Measurements from ENCODE around the gene MND1. TPM values are rescaled to one million over a fixed set of nuclear protein-coding genes. Genes with fewer than 3 reads are reported as not detected.
A peak's percentile ranks its signal among the peaks of the same experiment; 100 is the strongest.

The MND1 gene
- total RNA-seq, 2 experiments from 2014 or later: 59.4 to 101 TPM

GRCh38 chr4:153408932-153409331 lies 64.4 kb downstream of the MND1 start:
- no peak overlapping the region for H3K27ac ChIP-seq (ENCODE audit: low read depth, low read length, poor library complexity, severe bottlenecking)
- H3K36me3 ChIP-seq (ENCODE audit: insufficient read depth, low read length): peaks cover 91% of the 10 kb centered on the region
- CTCF ChIA-PET (ENCODE audit: unreplicated experiment): no interaction called here
- H3K79me2 ChIP-seq (ENCODE audit: insufficient read depth, low read depth, low read length): no peaks in the 10 kb centered on the region
- intact Hi-C loops (cut with micrococcal nuclease; ENCODE audit: unreplicated experiment): no loop called here
- H3K4me1 ChIP-seq (ENCODE audit: insufficient read depth, low read length, poor library complexity, severe bottlenecking): peaks cover 9% of the 10 kb centered on the region
- POLR2A ChIA-PET: interaction anchor here (0.5 to 1.4 kb wide), 11 partner anchors 8 to 333 kb away, joined by 3 to 4 read pairs (median 3); no protein-coding TSS in a partner anchor
- no peak for DNase-seq (ENCODE audit: low spot score)
- no peak overlapping the region for H3K4me2 ChIP-seq (ENCODE audit: low read length)
- no TSS peak for BruUV-seq (replicated peaks)
- no peaks in the 10 kb centered on the region for H4K20me1 ChIP-seq (ENCODE audit: insufficient read depth, low read length)
- H3K9me2 ChIP-seq (ENCODE audit: insufficient read depth, low read length): no peaks in the 10 kb centered on the region
- TF ChIP-seq EZH2phosphoT487 (IDR thresholded peaks at IDR 0.05; ENCODE audit: borderline replicate concordance, low read depth, low read length) (no peak), CTCF (conservative IDR thresholded peaks at IDR 0.05; ENCODE audit: low read length) (no peak)
- H3K9me3 ChIP-seq (ENCODE audit: low read length): no peaks in the 10 kb centered on the region
- no peak overlapping the region for H2AFZ ChIP-seq (ENCODE audit: low read length)
- H3K4me3 ChIP-seq (ENCODE audit: low read depth, low read length, poor library complexity, severe bottlenecking): no peak overlapping the region

- no peaks in the 10 kb centered on the region for H3K79me2 ChIP-seq (ENCODE audit: insufficient read depth, low read depth, low read length)
- CTCF ChIA-PET (ENCODE audit: unreplicated experiment): no interaction called here
- no peak overlapping the region for H3K4me3 ChIP-seq (ENCODE audit: low read depth, low read length, poor library complexity, severe bottlenecking)
- H3K27ac ChIP-seq (ENCODE audit: low read depth, low read length, poor library complexity, severe bottlenecking): no peak overlapping the region
- no TSS peak for BruUV-seq (replicated peaks)
- H4K20me1 ChIP-seq (ENCODE audit: insufficient read depth, low read length): no peaks in the 10 kb centered on the region
- H3K36me3 ChIP-seq (ENCODE audit: insufficient read depth, low read length): peaks cover 93% of the 10 kb centered on the region
- POLR2A ChIA-PET: interaction anchor here (0.5 to 1.4 kb wide), 8 partner anchors 10 to 332 kb away, joined by 3 to 4 read pairs (median 3); no protein-coding TSS in a partner anchor
- intact Hi-C loops (cut with micrococcal nuclease; ENCODE audit: unreplicated experiment): no loop called here
- H3K4me1 ChIP-seq (ENCODE audit: insufficient read depth, low read length, poor library complexity, severe bottlenecking): peaks cover 9% of the 10 kb centered on the region
- H3K4me2 ChIP-seq (ENCODE audit: low read length): no peak overlapping the region
- no peaks in the 10 kb centered on the region for H3K9me3 ChIP-seq (ENCODE audit: low read length)
- H2AFZ ChIP-seq (ENCODE audit: low read length): no peak overlapping the region
- no peaks in the 10 kb centered on the region for H3K9me2 ChIP-seq (ENCODE audit: insufficient read depth, low read length)
- DNase-seq (ENCODE audit: low spot score): no peak
- TF ChIP-seq EZH2phosphoT487 (IDR thresholded peaks at IDR 0.05; ENCODE audit: borderline replicate concordance, low read depth, low read length): no peak
- TF ChIP-seq CTCF (conservative IDR thresholded peaks at IDR 0.05; ENCODE audit: low read length): no peak
These were observed 64.9 kb downstream of the MND1 start for GRCh38 chr4:153409412-153409811.

- Histone ChIP-seq H3K36me3 (ENCODE audit: insufficient read depth, low read length) (peaks cover 92% of the 10 kb centered on the region), H3K4me1 (ENCODE audit: insufficient read depth, low read length, poor library complexity, severe bottlenecking) (peaks cover 9% of the 10 kb centered on the region), H3K4me3 (ENCODE audit: low read depth, low read length, poor library complexity, severe bottlenecking) (no peak overlapping the region), H4K20me1 (ENCODE audit: insufficient read depth, low read length) (no peaks in the 10 kb centered on the region), H3K9me3 (ENCODE audit: low read length) (no peaks in the 10 kb centered on the region), H2AFZ (ENCODE audit: low read length) (no peak overlapping the region), H3K79me2 (ENCODE audit: insufficient read depth, low read depth, low read length) (no peaks in the 10 kb centered on the region), H3K27ac (ENCODE audit: low read depth, low read length, poor library complexity, severe bottlenecking) (no peak overlapping the region), H3K9me2 (ENCODE audit: insufficient read depth, low read length) (no peaks in the 10 kb centered on the region), H3K4me2 (ENCODE audit: low read length) (no peak overlapping the region)
- TSS peak; percentile 39 for BruUV-seq (replicated peaks)
- POLR2A ChIA-PET: interaction anchor here (0.7 to 1.3 kb wide), 4 partner anchors 11 to 64 kb away, joined by 3 read pairs; no protein-coding TSS in a partner anchor
- DNase-seq (ENCODE audit: low spot score): no peak
- CTCF ChIA-PET (ENCODE audit: unreplicated experiment): no interaction called here
- intact Hi-C loops (cut with micrococcal nuclease; ENCODE audit: unreplicated experiment): no loop called here
- TF ChIP-seq EZH2phosphoT487 (IDR thresholded peaks at IDR 0.05; ENCODE audit: borderline replicate concordance, low read depth, low read length) (no peak), CTCF (conservative IDR thresholded peaks at IDR 0.05; ENCODE audit: low read length) (no peak)
These were observed 65.5 kb downstream of the MND1 start for GRCh38 chr4:153409924-153410501.

Measured in OCI-LY7 (cell line).